ENCODE measurements around the gene RSPH9.

The RSPH9 gene

GRCh38 chr6:43668151-43669028 is 23.6 kb downstream of the RSPH9 start:
- no peak for DNase-seq (ENCODE audit: low read depth)

- no peak for DNase-seq (ENCODE audit: low read depth)
Measured at GRCh38 chr6:43669050-43669921, 24.4 kb downstream of the RSPH9 start.

- no peak for DNase-seq (ENCODE audit: low read depth)
Measured at GRCh38 chr6:43669922-43670622, 25.2 kb downstream of the RSPH9 start.

GRCh38 chr6:43670623-43670986 is 25.8 kb downstream of the RSPH9 start:
- DNase-seq (ENCODE audit: low read depth): no peak

- DNase-seq (ENCODE audit: low read depth): no peak
Measured at GRCh38 chr6:43671011-43671800, 26.4 kb downstream of the RSPH9 start.

- DNase-seq (ENCODE audit: low read depth): no peak
Measured at GRCh38 chr6:43671801-43672690, 27.2 kb downstream of the RSPH9 start.

- DNase-seq (ENCODE audit: low read depth): no peak
Measured at GRCh38 chr6:43673444-43674084, 28.7 kb downstream of the RSPH9 start.

- DNase-seq (ENCODE audit: low read depth): no peak
Measured at GRCh38 chr6:43674291-43674690, 29.5 kb downstream of the RSPH9 start.

GRCh38 chr6:43674921-43675320 is 30.1 kb downstream of the RSPH9 start:
- no peak for DNase-seq (ENCODE audit: low read depth)

- DNase-seq (ENCODE audit: low read depth): no peak
Measured at GRCh38 chr6:43676962-43677606, 32.2 kb downstream of the RSPH9 start.

- no peak for DNase-seq (ENCODE audit: low read depth)
Measured at GRCh38 chr6:43677759-43678158, 32.9 kb downstream of the RSPH9 start.

GRCh38 chr6:43678341-43678740 is 33.5 kb downstream of the RSPH9 start:
- DNase-seq (ENCODE audit: low read depth): no peak

- DNase-seq (ENCODE audit: low read depth): no peak
Measured at GRCh38 chr6:43679057-43679456, 34.2 kb downstream of the RSPH9 start.

- no peak for DNase-seq (ENCODE audit: low read depth)
Measured at GRCh38 chr6:43680308-43681200, 35.7 kb downstream of the RSPH9 start.

- no peak for DNase-seq (ENCODE audit: low read depth)
Measured at GRCh38 chr6:43681303-43681702, 36.5 kb downstream of the RSPH9 start.

- no peak for DNase-seq (ENCODE audit: low read depth)
Measured at GRCh38 chr6:43682724-43683429, 38.0 kb downstream of the RSPH9 start.

GRCh38 chr6:43683708-43684455 is 39.0 kb downstream of the RSPH9 start:
- DNase-seq (ENCODE audit: low read depth): no peak
